CD4-positive, CD25-positive, alpha-beta regulatory T cell (primary cell): ENCODE data around the gene MBD3L2. TPM values are rescaled to one million over a fixed set of nuclear protein-coding genes. Genes with fewer than 3 reads are reported as not detected.
"Not testable (repeated sequence)": the region's sequence is repeated elsewhere in the genome, so short reads cannot be mapped to it uniquely, and the experiment has no call there.

Source experiments
- ATAC-seq, 2 donors: fragments of 150-1000 bp; cut with Tn5 transposase; one replicate each; pipeline ENCODE4 v1.10.0; 2021; ENCODE audit warnings: low read depth in 2 of 2, moderate number of reproducible peaks in 2 of 2, moderate library complexity in 1 of 2
- DNase-seq, 3 donors: peaks; one replicate each; pipeline versions ENCODE4 v3.0.0 to v3.0.0-alpha.2; 2012 to 2022; ENCODE audit warnings: mixed read lengths in 1 of 3
- H3K27ac ChIP-seq: one replicate; pipeline ENCODE4 v1.7.0; 2013; ENCODE audit warnings: mild to moderate bottlenecking, low read length; ENCODE audit not compliant: insufficient read depth, poor library complexity, severe bottlenecking
- H3K27me3 ChIP-seq: one replicate; pipeline ENCODE4 v1.7.0; 2013; ENCODE audit warnings: low read length; ENCODE audit not compliant: control insufficient read depth, insufficient read depth
- H3K36me3 ChIP-seq: one replicate; pipeline ENCODE4 v1.7.0; 2013; ENCODE audit warnings: mild to moderate bottlenecking, low read length, moderate library complexity; ENCODE audit not compliant: control insufficient read depth, insufficient read depth
- H3K4me1 ChIP-seq: 2 replicates; pipeline ENCODE4 v1.7.0; 2013; ENCODE audit warnings: mild to moderate bottlenecking, low read length; ENCODE audit not compliant: insufficient read depth, control insufficient read depth, poor library complexity, severe bottlenecking
- H3K4me3 ChIP-seq: one replicate; pipeline ENCODE4 v1.7.0; 2013; ENCODE audit warnings: low read depth, mild to moderate bottlenecking, low read length, moderate library complexity
- H3K9me3 ChIP-seq, 2 experiments: 1 replicate in 1 of 2; 2 replicates in 1 of 2; pipeline ENCODE4 v1.7.0; 2013; ENCODE audit warnings: low read length in 2 of 2, mild to moderate bottlenecking in 1 of 2, moderate library complexity in 1 of 2; ENCODE audit not compliant: control insufficient read depth in 2 of 2
- H3K27ac Mint-ChIP-seq, 3 donors: one replicate each; pipeline ENCODE4 v1.8.0; 2020 to 2022; ENCODE audit warnings: mild to moderate bottlenecking in 3 of 3, mixed read lengths in 3 of 3, moderate library complexity in 2 of 3
- H3K27me3 Mint-ChIP-seq: one replicate; pipeline ENCODE4 v1.8.0; 2022; ENCODE audit warnings: mild to moderate bottlenecking, mixed read lengths
- H3K36me3 Mint-ChIP-seq: one replicate; pipeline ENCODE4 v1.8.0; 2020; ENCODE audit warnings: mixed read lengths
- H3K4me1 Mint-ChIP-seq, 4 donors: one replicate each; pipeline ENCODE4 v1.8.0; 2020 to 2022; ENCODE audit warnings: mixed read lengths in 4 of 4, mild to moderate bottlenecking in 1 of 4
- H3K4me3 Mint-ChIP-seq, 4 donors: one replicate each; pipeline ENCODE4 v1.8.0; 2020 to 2022; ENCODE audit warnings: mild to moderate bottlenecking in 4 of 4, mixed read lengths in 4 of 4, moderate library complexity in 3 of 4
- H3K9me3 Mint-ChIP-seq, 7 donors: one replicate each; pipeline ENCODE4 v1.8.0; 2020 to 2022; ENCODE audit warnings: mixed read lengths in 7 of 7, mild to moderate bottlenecking in 3 of 7, moderate library complexity in 2 of 7
- polyA plus RNA-seq, 4 donors: library from polyadenylated mRNA; unstranded; fragments of 300-500 nt; fragmentation: Illumina TruSeq; gene quantifications; one replicate each; pipeline ENCODE4 v1.2.3, GENCODE V29; 2021
- total RNA-seq: library from RNA; stranded (reverse); gene quantifications from one replicate; pipeline ENCODE4 v1.2.3, GENCODE V29; 2022

The MBD3L2 gene
- total and polyA plus RNA-seq, 5 donors from 2014 or later, result not detected

- H3K27ac ChIP-seq, H3K36me3 Mint-ChIP-seq, H3K27me3 Mint-ChIP-seq, H3K4me3 Mint-ChIP-seq, ATAC-seq, H3K36me3 ChIP-seq, H3K27me3 ChIP-seq, H3K4me1 Mint-ChIP-seq, H3K9me3 ChIP-seq, H3K9me3 Mint-ChIP-seq, DNase-seq, H3K4me3 ChIP-seq, H3K27ac Mint-ChIP-seq, H3K4me1 ChIP-seq: not testable (repeated sequence)
These were observed 2.3 kb downstream of the MBD3L2 start for GRCh38 chr19:7051421-7051820.

- not testable (repeated sequence) for H3K27ac ChIP-seq, H3K36me3 Mint-ChIP-seq, H3K9me3 Mint-ChIP-seq, H3K9me3 ChIP-seq, H3K27me3 Mint-ChIP-seq, H3K4me3 Mint-ChIP-seq, H3K4me1 Mint-ChIP-seq, H3K36me3 ChIP-seq, ATAC-seq, H3K4me3 ChIP-seq, DNase-seq, H3K27me3 ChIP-seq, H3K27ac Mint-ChIP-seq, H3K4me1 ChIP-seq
These were observed 3.8 kb downstream of the MBD3L2 start for GRCh38 chr19:7052896-7053295.

GRCh38 chr19:7054635-7055368 is 5.7 kb downstream of the MBD3L2 start:
- not testable (repeated sequence) for H3K4me3 Mint-ChIP-seq, H3K4me1 ChIP-seq, H3K4me1 Mint-ChIP-seq, H3K27me3 Mint-ChIP-seq, ATAC-seq, H3K27ac Mint-ChIP-seq, H3K36me3 ChIP-seq, H3K4me3 ChIP-seq, H3K36me3 Mint-ChIP-seq, H3K27me3 ChIP-seq, H3K9me3 ChIP-seq, H3K27ac ChIP-seq, H3K9me3 Mint-ChIP-seq
- peak in 1 of 3 donors; percentile 2 for DNase-seq

GRCh38 chr19:7055679-7056078 is 6.6 kb downstream of the MBD3L2 start:
- H3K27ac ChIP-seq, H3K4me1 Mint-ChIP-seq, H3K27me3 Mint-ChIP-seq, H3K4me1 ChIP-seq, H3K4me3 Mint-ChIP-seq, H3K27ac Mint-ChIP-seq, ATAC-seq, H3K36me3 Mint-ChIP-seq, H3K9me3 Mint-ChIP-seq, H3K4me3 ChIP-seq, H3K36me3 ChIP-seq, DNase-seq, H3K9me3 ChIP-seq, H3K27me3 ChIP-seq: not testable (repeated sequence)

GRCh38 chr19:7056371-7056770 is 7.2 kb downstream of the MBD3L2 start:
- H3K9me3 Mint-ChIP-seq, result not testable (repeated sequence)

GRCh38 chr19:7058576-7058975 is 9.5 kb downstream of the MBD3L2 start, which contains the start of gene MBD3L3:
Gene MBD3L3, minus strand, starts transcription at chr19:7058676. Its CDS starts 71 bp downstream, at chr19:7058605.
- H3K27ac Mint-ChIP-seq, H3K9me3 Mint-ChIP-seq, H3K9me3 ChIP-seq, ATAC-seq, H3K36me3 Mint-ChIP-seq, H3K27me3 ChIP-seq, H3K36me3 ChIP-seq, H3K27me3 Mint-ChIP-seq, DNase-seq, H3K4me3 Mint-ChIP-seq, H3K4me1 ChIP-seq, H3K4me1 Mint-ChIP-seq, H3K4me3 ChIP-seq, H3K27ac ChIP-seq: not testable (repeated sequence)

More at GRCh38 chr19:7056371-7056770, 7.2 kb downstream of the MBD3L2 start:
- not testable (repeated sequence) for DNase-seq, H3K36me3 Mint-ChIP-seq, H3K27ac ChIP-seq, H3K36me3 ChIP-seq, H3K4me1 ChIP-seq, H3K9me3 ChIP-seq, H3K4me3 ChIP-seq, H3K27me3 Mint-ChIP-seq, H3K4me1 Mint-ChIP-seq, H3K27ac Mint-ChIP-seq, ATAC-seq, H3K27me3 ChIP-seq, H3K4me3 Mint-ChIP-seq

- not testable (repeated sequence) for H3K4me1 ChIP-seq, H3K27ac ChIP-seq, H3K27me3 Mint-ChIP-seq, H3K27me3 ChIP-seq, DNase-seq, H3K36me3 Mint-ChIP-seq, H3K27ac Mint-ChIP-seq, H3K4me3 ChIP-seq, ATAC-seq, H3K9me3 ChIP-seq, H3K4me3 Mint-ChIP-seq, H3K36me3 ChIP-seq, H3K9me3 Mint-ChIP-seq, H3K4me1 Mint-ChIP-seq
These were observed 10.9 kb downstream of the MBD3L2 start for GRCh38 chr19:7059977-7060376.

- DNase-seq, result no peak
- no peak overlapping the region for H3K27ac ChIP-seq
- H3K27me3 ChIP-seq, result no peaks in the 10 kb centered on the region
- H3K27me3 Mint-ChIP-seq, result no peaks in the 10 kb centered on the region
- H3K36me3 Mint-ChIP-seq, result no peaks in the 10 kb centered on the region
- H3K9me3 ChIP-seq, result no peaks in the 10 kb centered on the region
- no peak overlapping the region for H3K27ac Mint-ChIP-seq
- no peaks in the 10 kb centered on the region for H3K4me1 ChIP-seq
- no peaks in the 10 kb centered on the region for H3K36me3 ChIP-seq
- peaks cover 0 to 2% (median 0%) of the 10 kb centered on the region in 7 donors for H3K9me3 Mint-ChIP-seq
- no peak overlapping the region for H3K4me3 Mint-ChIP-seq
- no peak overlapping the region for H3K4me3 ChIP-seq
- no peak for ATAC-seq
- H3K4me1 Mint-ChIP-seq, result no peaks in the 10 kb centered on the region
These were observed 14.2 kb downstream of the MBD3L2 start for GRCh38 chr19:7063339-7063738.
